Activated T-cell treated with anti-CD3 and anti-CD28 coated beads for 24 hours (primary cell): ENCODE data around the gene MAML3.

Experiments
- DNase-seq: peaks from one replicate; pipeline ENCODE4 v3.0.0-alpha.2; 2020; ENCODE audit warnings: low read depth

The MAML3 gene

GRCh38 chr4:140099983-140100382 is 54.0 kb downstream of the MAML3 start:
- DNase-seq = no peak

- DNase-seq = no peak
These were observed 55.4 kb downstream of the MAML3 start for GRCh38 chr4:140098455-140099160.

- DNase-seq = no peak
These were observed 56.4 kb downstream of the MAML3 start for GRCh38 chr4:140097572-140097971.

- DNase-seq = no peak
These were observed 57.1 kb downstream of the MAML3 start for GRCh38 chr4:140096921-140097320.

- no peak for DNase-seq
These were observed 57.5 kb downstream of the MAML3 start for GRCh38 chr4:140096483-140096861.

GRCh38 chr4:140095694-140096482 is 58.1 kb downstream of the MAML3 start:
- DNase-seq = peak; percentile 62

GRCh38 chr4:140094438-140095420 is 59.3 kb downstream of the MAML3 start:
- DNase-seq = peak; percentile 44

- DNase-seq = no peak
These were observed 61.7 kb downstream of the MAML3 start for GRCh38 chr4:140092094-140092851.

- DNase-seq = no peak
These were observed 62.7 kb downstream of the MAML3 start for GRCh38 chr4:140091305-140091704.

- no peak for DNase-seq
These were observed 63.7 kb downstream of the MAML3 start for GRCh38 chr4:140090215-140090731.

- DNase-seq = no peak
These were observed 64.8 kb downstream of the MAML3 start for GRCh38 chr4:140089216-140089615.

- no peak for DNase-seq
These were observed 65.5 kb downstream of the MAML3 start for GRCh38 chr4:140088323-140088967.

- DNase-seq = no peak
These were observed 68.1 kb downstream of the MAML3 start for GRCh38 chr4:140085881-140086280.

- DNase-seq = no peak
These were observed 68.8 kb downstream of the MAML3 start for GRCh38 chr4:140085062-140085622.

GRCh38 chr4:140084385-140084784 is 69.6 kb downstream of the MAML3 start:
- DNase-seq = no peak

GRCh38 chr4:140082391-140082755 is 71.6 kb downstream of the MAML3 start:
- DNase-seq = no peak

GRCh38 chr4:140081641-140082390 is 72.2 kb downstream of the MAML3 start:
- DNase-seq = no peak

- DNase-seq = no peak
These were observed 73.1 kb downstream of the MAML3 start for GRCh38 chr4:140080883-140081282.

- no peak for DNase-seq
These were observed 75.6 kb downstream of the MAML3 start for GRCh38 chr4:140078366-140078765.

- DNase-seq = no peak
These were observed 77.7 kb downstream of the MAML3 start for GRCh38 chr4:140076307-140076706.
